Mucosa of descending colon (tissue), 3 donors: Measurements from ENCODE around the gene RGS6. TPM values are rescaled to one million over a fixed set of nuclear protein-coding genes. Genes with fewer than 3 reads are reported as not detected.

Experiments used
- ATAC-seq: fragments of 200-7000 bp; cut with Tn5 transposase; one replicate; pipeline ENCODE4 v1.9.1; 2020; ENCODE audit warnings: mild to moderate bottlenecking, moderate library complexity
- DNase-seq, 3 donors: peaks; one replicate each; pipeline ENCODE4 v3.0.0-alpha.2; 2020
- H3K36me3 ChIP-seq: fragments of 200-600 bp; one replicate; pipeline ENCODE4 v1.8.0; 2021; ENCODE audit warnings: low read depth, mild to moderate bottlenecking
- H3K4me1 ChIP-seq: fragments of 200-600 bp; one replicate; pipeline ENCODE4 v1.8.0; 2021; ENCODE audit warnings: low read depth, mild to moderate bottlenecking
- H3K4me3 ChIP-seq: fragments of 200-600 bp; one replicate; pipeline ENCODE4 v1.8.0; 2021; ENCODE audit warnings: mild to moderate bottlenecking
- H3K9me3 ChIP-seq: fragments of 200-600 bp; one replicate; pipeline ENCODE4 v1.8.0; 2021; ENCODE audit warnings: mild to moderate bottlenecking
- CTCF ChIP-seq: fragments of 200-600 bp; IDR thresholded peaks from one replicate; pipeline ENCODE4 v1.8.0; 2022; ENCODE audit warnings: antibody characterized with exemption, mild to moderate bottlenecking
- intact Hi-C, 2 donors: fragments of 100-400 bp; cut with DNase I in 1 of 2; cut with micrococcal nuclease in 1 of 2; formaldehyde crosslinking; loops; one replicate each; pipeline versions ENCODE4 v1.11.0 to v1.11.1; 2022; cut with DNase I, micrococcal nuclease
- total RNA-seq, 3 donors: library from RNA; stranded (reverse); fragmentation: NEBNext Ultra II Directional in 2 of 3; extraction: Animal tissue kit (Norgen Biotek cat#: 25700) in 2 of 3; gene quantifications; one replicate each; pipeline versions ENCODE4 v1.2.1 to v1.2.4, GENCODE V29; 2021 to 2023
- donor health status: DM: no; HTN: no; CAD: no; lungs with moderate emphysema.
- donor health status: DM: no; HTN: no; CAD: no.
- donor health status: DM: no; HTN: yes; CAD: no.

Gene RGS6
- total RNA-seq, 3 donors from 2014 or later = 0.66 to 2.5 (median 0.94) TPM

DNA sequence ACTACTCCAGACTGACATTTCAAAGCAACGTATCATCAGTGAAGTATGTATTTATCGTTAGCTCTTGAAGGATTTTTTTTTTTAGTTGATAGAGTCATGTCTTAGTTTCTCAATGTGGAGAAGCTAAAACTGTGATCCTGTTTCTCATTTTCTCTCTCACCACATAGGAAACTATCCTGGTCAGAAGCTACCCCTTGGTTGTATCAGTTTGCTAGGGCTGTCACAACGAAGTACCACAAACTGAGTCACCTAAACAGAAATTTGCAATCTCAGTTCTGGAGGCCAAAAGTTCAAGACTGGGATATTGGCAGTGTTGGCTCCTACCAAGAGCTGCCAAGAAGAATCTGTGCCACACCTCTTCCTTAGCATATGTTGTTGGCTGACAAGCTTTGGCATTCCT lies 369.1 kb downstream of the RGS6 start:
- Histone ChIP-seq H3K9me3 (peaks cover 6% of the 10 kb centered on the region), H3K4me1 (no peaks in the 10 kb centered on the region), H3K4me3 (no peak overlapping the region), H3K36me3 (no peaks in the 10 kb centered on the region)
- intact Hi-C loops = no loop called here
- DNase-seq (no peak), ATAC-seq (no peak)
- TF ChIP-seq CTCF = no peak

GRCh38 chr14:72303930-72304329 lies 371.7 kb downstream of the RGS6 start:
- ATAC-seq = no peak

GRCh38 chr14:72305561-72305960 lies 373.3 kb downstream of the RGS6 start:
- Histone ChIP-seq H3K36me3 (no peaks in the 10 kb centered on the region), H3K4me3 (no peak overlapping the region), H3K9me3 (peaks cover 6% of the 10 kb centered on the region), H3K4me1 (no peaks in the 10 kb centered on the region)
- TF ChIP-seq CTCF = no peak
- DNase-seq = no peak
- intact Hi-C loops = no loop called here
- ATAC-seq = no peak

More at GRCh38 chr14:72303930-72304329, 371.7 kb downstream of the RGS6 start:
- Histone ChIP-seq H3K4me3 (no peak overlapping the region), H3K36me3 (no peaks in the 10 kb centered on the region), H3K9me3 (peaks cover 6% of the 10 kb centered on the region), H3K4me1 (no peaks in the 10 kb centered on the region)
- no peak for DNase-seq
- no peak for TF ChIP-seq CTCF
- intact Hi-C loops = no loop called here

DNA sequence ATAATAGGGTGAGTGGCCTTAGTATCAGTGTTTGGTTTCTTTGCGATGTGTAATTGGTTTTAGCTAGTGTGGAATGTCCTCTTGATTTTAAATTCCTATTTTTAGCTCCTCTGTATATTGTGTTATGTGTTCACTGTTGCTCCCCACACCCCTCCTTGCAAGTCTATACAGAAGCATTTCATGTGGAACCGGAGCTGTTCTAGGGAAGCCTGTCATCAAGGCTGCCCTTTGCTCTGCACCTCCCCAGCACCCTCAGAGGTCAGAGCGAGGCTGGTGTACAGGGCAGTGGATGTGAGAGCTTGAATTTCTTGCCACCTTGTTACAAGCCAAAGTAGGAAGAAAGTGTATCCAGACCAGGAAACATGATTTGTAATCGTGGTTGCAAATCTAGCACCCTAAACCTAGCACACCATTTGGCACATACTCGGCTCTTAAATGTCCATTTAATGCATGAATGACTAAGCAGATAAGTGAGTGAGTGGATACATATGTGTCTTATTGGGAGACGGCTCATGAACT lies 376.8 kb downstream of the RGS6 start:
- no peak for DNase-seq
- intact Hi-C loops = no loop called here
- no peak for TF ChIP-seq CTCF

GRCh38 chr14:72311116-72311515 lies 378.9 kb downstream of the RGS6 start:
- no peak for DNase-seq
- H3K9me3 ChIP-seq = peaks cover 3% of the 10 kb centered on the region
- H3K4me1 ChIP-seq = no peaks in the 10 kb centered on the region
- intact Hi-C loops = no loop called here
- H3K4me3 ChIP-seq = no peak overlapping the region
- H3K36me3 ChIP-seq = no peaks in the 10 kb centered on the region
- TF ChIP-seq CTCF = no peak
- no peak for ATAC-seq

More for the DNA sequence above, 376.8 kb downstream of the RGS6 start:
- no peaks in the 10 kb centered on the region for H3K4me1 ChIP-seq
- no peak for ATAC-seq
- no peaks in the 10 kb centered on the region for H3K36me3 ChIP-seq
- peaks cover 6% of the 10 kb centered on the region for H3K9me3 ChIP-seq
- H3K4me3 ChIP-seq = no peak overlapping the region

- intact Hi-C loops = no loop called here
- no peak for TF ChIP-seq CTCF
- H3K9me3 ChIP-seq = no peaks in the 10 kb centered on the region
Observed at GRCh38 chr14:72311516-72311915, 379.3 kb downstream of the RGS6 start.

More at GRCh38 chr14:72311516-72311915, 379.3 kb downstream of the RGS6 start:
- H3K4me3 ChIP-seq = no peak overlapping the region
- DNase-seq (no peak), ATAC-seq (no peak)
- H3K36me3 ChIP-seq = no peaks in the 10 kb centered on the region
- H3K4me1 ChIP-seq = no peaks in the 10 kb centered on the region
